HG02798 (cell line): ENCODE measurements around the gene NRN1.

ENCODE experiments used
- ATAC-seq: cut with Tn5 transposase; IDR thresholded peaks from one replicate; pipeline ENCODE4 v1.9.1; 2021; ENCODE audit warnings: mild to moderate bottlenecking; ENCODE audit not compliant: unreplicated experiment, poor library complexity

Gene NRN1

GRCh38 chr6:6002848-6003620 is 3.7 kb downstream of the NRN1 start:
- no peak for ATAC-seq

- ATAC-seq, result no peak
These were observed 4.5 kb downstream of the NRN1 start for GRCh38 chr6:6002005-6002847.

GRCh38 chr6:6001443-6001842 is 5.3 kb downstream of the NRN1 start:
- no peak for ATAC-seq

GRCh38 chr6:5999688-6000608 is 6.8 kb downstream of the NRN1 start:
- ATAC-seq, result no peak

GRCh38 chr6:5998711-5999687 is 7.7 kb downstream of the NRN1 start:
- ATAC-seq, result no peak

GRCh38 chr6:5998236-5998635 is 8.5 kb downstream of the NRN1 start:
- ATAC-seq, result no peak

- ATAC-seq, result no peak
These were observed 9.2 kb downstream of the NRN1 start for GRCh38 chr6:5997420-5997987.

- no peak for ATAC-seq
These were observed 9.9 kb downstream of the NRN1 start for GRCh38 chr6:5996714-5997419.

- no peak for ATAC-seq
These were observed 10.6 kb downstream of the NRN1 start for GRCh38 chr6:5995949-5996713.

- no peak for ATAC-seq
These were observed 11.1 kb downstream of the NRN1 start for GRCh38 chr6:5995658-5995948.

GRCh38 chr6:5994999-5995657 is 11.6 kb downstream of the NRN1 start:
- no peak for ATAC-seq

GRCh38 chr6:5994234-5994998 is 12.3 kb downstream of the NRN1 start:
- no peak for ATAC-seq

- no peak for ATAC-seq
These were observed 14.0 kb downstream of the NRN1 start for GRCh38 chr6:5992551-5993225.

GRCh38 chr6:5990786-5991185 is 15.9 kb downstream of the NRN1 start:
- ATAC-seq, result no peak

GRCh38 chr6:5989141-5989723 is 17.5 kb downstream of the NRN1 start:
- ATAC-seq, result no peak

GRCh38 chr6:5986861-5987260 is 19.9 kb downstream of the NRN1 start:
- no peak for ATAC-seq
